HG03108 (cell line): Measurements from ENCODE around the gene PCED1B.
"Not testable (repeated sequence)": the region's sequence is repeated elsewhere in the genome, so short reads cannot be mapped to it uniquely, and the experiment has no call there.

ENCODE experiments used
- ATAC-seq: cut with Tn5 transposase; IDR thresholded peaks from one replicate; pipeline ENCODE4 v1.9.1; 2021; ENCODE audit warnings: moderate library complexity; ENCODE audit not compliant: unreplicated experiment

Gene PCED1B, protein sequence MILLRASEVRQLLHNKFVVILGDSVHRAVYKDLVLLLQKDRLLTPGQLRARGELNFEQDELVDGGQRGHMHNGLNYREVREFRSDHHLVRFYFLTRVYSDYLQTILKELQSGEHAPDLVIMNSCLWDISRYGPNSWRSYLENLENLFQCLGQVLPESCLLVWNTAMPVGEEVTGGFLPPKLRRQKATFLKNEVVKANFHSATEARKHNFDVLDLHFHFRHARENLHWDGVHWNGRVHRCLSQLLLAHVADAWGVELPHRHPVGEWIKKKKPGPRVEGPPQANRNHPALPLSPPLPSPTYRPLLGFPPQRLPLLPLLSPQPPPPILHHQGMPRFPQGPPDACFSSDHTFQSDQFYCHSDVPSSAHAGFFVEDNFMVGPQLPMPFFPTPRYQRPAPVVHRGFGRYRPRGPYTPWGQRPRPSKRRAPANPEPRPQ

DNA sequence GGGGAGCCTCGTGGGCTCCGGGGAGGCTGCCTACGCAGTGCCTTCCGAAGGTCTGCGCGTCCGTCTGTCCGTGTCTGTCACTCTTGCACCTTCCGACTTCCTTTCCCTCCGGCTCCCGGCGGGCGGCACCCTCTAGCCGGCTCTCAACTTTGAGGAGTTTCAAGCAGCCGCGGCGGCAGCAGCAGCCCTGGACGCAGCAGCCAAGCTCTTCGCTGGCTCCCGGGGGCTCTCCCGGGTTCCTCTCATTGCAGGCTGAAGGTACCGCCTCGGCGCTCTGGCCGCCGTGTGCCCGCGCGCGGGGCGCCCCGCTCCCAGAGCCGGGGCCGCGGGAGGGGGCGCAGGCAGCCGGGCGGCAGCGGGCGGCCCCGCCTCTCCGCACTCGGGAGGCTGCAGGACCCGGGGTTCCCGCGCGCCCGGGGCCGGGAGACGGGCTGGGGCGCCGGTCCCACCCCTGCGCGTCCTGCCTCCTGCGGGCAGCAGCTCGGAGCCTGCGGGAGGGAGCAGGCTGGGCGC is at the start of gene PCED1B, which contains the start of gene AMIGO2:
PCED1B (plus strand) TSS at position 154 of the 513 bp plus-strand sequence. CDS start 155,443 bp downstream, outside the sequence.
AMIGO2 (minus strand) TSS at position 492 of the 513 bp plus-strand sequence. CDS start 957 bp downstream, outside the sequence.
- ATAC-seq: no peak

DNA sequence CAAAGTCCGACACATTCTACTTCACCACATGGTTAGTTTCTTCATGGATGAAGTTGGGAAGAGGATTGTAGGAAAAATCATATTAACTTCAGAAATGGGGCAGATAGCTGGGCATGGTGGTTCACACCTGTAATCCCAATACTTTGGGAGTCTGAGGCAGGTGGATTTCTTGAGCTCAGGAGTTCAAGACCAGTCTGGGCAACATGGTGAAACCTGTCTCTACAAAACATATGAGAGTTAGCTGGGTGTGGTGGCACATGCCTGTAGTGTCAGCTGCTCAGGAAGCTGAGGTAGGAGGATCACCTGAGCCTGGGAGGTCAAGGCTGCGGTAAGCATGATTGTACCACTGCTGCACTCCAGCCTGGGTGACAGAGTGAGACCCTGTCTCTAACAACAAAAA is 49.5 kb upstream of the PCED1B start:
- ATAC-seq: no peak

DNA sequence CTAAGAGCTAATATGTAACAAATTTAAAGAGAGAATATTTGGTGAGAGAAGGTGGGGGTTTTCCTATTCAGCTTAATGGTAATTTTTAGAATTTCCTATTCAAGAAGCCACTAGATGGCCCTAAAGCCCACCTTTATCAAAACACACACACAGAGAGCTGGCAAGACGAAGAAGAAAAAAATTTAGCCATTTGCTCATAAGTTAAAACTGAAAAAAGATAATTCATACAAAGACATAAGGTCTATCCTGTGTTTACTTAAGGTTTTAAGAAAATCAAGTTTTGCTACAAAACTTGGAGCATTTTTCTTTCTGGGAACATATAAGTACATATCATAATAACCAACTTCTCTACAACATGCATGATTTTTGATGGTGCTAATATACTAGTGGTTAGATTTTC is 46.8 kb upstream of the PCED1B start:
- ATAC-seq: no peak

DNA sequence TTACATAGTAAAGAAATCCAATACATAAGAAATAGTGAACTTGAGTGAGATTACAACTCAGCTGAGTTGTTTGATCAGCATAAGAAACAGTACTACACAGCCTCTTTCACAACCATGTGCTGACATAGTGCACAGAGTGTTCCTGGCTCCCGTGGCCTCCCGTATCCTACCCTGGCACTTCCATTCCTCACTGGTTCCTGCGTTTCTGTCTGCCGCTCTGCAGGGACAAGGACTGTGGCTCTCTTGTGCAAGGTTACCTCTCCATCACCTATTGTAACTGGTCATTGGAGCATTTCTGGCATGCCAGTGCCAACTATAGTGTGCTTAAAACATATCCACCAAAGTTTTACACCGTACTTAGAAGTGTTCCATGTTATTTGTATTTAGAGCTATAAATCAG is 46.3 kb upstream of the PCED1B start:
- no peak for ATAC-seq

DNA sequence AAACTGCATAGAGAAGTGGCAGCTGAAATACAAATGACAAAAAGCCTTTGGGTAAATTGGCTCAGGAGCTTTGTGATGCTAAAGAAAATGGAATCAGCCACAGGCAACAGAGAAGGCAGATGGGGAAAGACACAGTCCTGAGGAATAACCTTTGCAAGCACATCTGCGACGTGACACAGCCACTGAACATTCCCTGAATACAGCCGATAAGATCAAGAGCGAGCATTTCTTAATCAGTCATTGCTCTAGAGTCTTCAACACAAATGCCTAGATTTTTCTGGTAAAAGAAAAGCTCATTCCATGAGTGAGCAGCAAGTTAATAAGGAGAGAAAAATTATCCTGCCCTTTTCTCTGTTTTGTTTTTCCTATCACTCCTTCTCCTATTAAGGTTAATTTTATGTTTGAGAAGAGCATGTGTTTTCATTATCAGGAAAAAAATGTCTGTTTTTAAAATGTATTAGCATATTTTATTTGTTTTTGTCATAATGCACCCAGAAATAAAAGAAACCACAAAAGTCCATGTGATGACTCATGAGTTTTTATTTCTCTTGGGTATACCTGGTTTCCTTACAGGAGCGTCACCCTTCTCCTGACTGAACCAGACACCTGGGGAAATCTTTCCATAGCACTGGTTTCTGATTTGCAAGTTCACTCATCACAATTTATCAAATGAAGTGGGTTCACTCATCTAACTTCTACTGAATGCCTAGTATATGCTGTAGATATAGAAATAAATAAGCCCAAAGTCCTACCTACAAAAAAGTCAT is 45.4 kb upstream of the PCED1B start:
- ATAC-seq: no peak

DNA sequence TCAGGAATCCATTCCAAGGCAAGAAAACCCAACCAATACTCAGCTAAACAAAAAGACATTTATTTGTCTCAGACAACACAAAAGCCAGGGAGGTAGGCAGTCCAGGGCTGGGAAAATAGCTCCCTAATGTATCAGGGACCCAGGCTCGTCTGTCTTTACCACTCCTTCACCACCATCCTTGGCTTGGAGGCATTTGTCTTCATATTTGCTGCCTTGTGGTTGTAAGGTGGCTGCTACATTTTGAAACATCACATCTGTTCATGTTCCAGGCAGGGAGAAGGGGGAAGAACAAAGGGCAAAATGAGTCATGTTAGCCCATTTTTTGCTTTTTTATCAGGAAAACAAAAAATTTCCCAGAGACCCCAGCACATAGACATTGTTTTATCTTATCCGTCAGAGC is 44.8 kb upstream of the PCED1B start:
- ATAC-seq: no peak

DNA sequence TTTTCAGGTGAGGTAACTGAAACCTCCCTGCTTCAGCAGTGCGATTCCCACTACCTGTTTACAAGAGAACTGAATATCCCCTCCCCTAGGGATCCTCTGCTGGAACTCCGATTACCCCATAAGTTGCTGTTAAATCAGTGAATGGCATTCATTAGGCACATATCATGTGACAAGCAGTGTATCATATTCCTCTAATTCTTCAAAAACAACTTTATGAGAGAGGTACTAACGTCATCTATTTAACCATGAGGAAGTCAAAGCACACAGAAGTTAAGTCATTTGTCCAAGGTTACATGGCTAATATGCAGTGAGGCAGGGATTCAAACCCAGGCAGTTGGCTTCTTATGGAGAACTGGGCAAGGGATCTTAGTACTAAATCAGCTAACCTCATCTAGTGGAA is 43.9 kb upstream of the PCED1B start:
- no peak for ATAC-seq

DNA sequence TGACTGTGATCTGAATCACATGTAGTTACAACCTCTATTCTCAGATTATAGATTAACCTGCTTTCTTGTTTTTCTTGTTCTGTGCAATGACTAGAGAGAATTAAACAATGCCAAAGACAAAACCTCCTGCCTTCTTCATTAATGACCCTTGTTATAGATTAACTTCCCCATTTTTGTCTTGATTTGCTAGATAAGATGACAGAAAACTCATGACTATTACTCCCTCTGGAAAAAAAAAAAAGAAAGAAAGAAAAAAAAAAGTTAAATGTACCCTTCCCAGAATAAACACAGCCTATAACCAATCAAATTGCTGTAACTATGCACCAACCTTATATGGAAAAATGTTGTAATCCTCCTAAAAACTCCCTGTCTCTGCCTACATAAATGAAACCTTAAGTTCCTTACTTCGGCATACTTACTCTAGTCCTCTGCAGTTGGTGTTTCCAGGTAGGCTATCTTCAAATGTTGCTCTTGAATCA is 41.1 kb upstream of the PCED1B start:
- no peak for ATAC-seq

DNA sequence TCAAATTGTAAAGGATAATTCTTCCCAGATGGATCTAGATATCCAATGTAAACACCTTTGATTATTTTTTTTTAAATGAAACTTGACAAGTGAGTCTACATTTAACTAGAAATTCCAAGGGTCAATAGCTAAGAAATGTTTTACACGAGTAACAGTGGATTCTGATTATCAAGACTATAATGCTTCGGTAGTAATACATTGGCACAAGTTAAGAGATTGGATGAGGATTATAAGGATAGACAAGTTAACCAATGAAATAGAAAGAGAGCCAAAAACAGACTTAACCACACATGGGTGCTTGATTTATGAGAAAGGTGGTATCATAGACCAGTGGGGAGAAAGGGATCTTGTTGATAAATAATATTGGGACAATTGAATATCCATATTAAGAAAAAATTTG is 40.3 kb upstream of the PCED1B start:
- no peak for ATAC-seq

DNA sequence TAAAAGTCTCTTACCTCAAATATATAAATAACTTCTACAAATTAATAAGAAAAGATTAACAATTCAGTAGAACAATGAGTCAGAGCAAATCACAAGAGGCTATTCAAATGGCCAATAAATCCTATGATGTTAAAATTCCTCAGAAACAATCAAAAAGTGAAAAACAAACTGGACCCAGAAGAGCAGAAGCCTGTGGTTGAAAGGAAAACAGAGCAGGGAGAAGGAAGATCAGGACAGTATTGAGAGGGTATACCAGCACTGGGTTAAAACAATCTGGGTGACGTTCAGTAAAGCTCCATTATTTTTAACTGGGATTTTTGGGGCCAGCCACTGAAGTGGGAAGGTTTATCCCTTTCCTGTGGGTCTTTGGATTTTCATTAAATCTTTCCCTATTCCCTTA is 39.7 kb upstream of the PCED1B start:
- ATAC-seq: no peak

DNA sequence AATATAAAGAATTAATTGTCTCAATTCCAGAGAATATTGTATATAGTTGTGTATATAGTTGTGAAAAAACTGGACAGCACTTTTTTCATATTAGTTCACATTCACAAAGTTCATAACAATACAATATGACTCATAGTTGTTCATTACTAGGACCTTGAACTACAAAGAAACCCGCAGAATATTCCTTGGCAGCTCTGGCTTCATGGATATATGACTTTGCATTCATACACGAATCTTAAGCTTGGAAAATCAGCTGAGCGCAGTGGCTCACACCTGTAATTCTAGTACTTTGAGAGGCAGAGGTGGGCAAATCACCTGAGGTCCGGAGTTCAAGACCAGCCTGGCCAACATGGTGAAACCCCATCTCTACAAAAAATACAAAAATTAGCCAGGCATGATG is 38.1 kb upstream of the PCED1B start:
- no peak for ATAC-seq

DNA sequence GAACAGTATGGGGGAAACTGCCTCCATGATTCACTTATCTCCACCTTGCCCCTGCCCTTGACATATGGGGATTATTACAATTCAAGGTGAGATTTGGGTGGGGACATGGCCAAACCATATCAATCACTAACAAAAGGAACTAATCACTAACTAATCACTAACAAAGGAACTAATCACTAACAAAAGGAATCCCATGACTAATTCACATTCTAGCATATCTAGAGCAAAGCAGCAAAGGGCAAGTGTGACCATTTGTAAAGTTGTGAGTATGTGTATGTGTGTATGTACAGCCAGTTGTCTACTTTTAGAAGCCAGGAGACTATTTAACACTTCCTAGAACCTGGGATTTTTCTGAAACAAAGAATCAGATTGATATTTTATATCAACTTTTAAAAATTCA is 30.9 kb upstream of the PCED1B start:
- no peak for ATAC-seq

DNA sequence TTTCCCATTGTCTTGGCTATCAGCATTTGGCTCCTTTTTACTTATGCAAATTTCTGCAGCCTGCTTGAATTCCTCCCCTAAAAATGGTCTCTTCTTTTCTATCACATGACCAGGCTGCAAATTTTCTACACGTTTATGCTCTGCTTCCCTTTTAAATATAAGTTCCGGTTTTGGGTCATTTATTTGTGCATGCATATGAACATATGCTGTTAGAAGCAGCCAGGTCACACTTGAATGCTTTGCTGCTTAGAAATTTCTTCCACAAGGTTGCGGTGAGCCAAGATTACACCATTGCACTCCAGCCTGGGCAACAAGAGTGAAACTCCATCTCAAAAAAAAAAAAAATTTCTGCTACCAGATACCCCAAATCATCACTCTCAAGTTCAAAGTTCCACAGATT is 28.1 kb upstream of the PCED1B start:
- ATAC-seq: not testable (repeated sequence)

DNA sequence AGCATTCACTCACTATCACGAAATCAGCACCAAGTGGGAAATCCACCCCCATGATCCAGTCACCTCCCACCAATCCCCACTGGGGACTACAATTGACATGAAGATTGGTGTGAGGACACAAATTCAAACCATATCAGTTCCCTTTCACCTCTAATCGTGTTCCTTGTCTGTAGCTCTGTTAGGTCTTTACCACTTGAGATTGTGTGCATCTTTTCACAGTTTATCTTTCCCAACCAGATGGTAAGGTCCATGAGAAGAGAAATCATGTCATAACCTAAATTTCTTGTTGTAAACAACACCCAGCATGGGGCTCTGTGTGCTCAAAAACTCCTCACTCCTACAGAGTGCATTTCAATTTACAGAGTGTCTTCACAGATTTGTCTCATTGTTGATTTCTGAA is 27.1 kb upstream of the PCED1B start:
- no peak for ATAC-seq

DNA sequence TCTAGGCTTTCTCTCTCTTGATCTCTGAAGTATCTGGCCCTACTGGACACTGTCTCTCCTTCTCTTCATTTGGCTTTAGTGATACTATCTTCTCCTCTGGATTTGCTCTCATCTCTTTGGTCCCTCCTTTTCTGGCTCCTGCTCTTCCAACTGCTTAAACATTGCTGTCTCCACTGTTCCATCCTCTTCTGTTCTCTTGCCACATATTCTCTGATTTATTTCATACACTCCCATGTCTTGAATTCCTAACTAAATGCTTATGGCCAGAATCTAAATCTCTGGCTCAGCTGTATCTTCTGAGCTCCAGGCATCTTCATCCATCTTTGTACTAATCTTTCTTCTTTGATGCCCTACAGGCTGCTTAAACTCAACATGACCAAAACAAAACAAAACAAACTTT is 25.5 kb upstream of the PCED1B start:
- ATAC-seq: no peak

DNA sequence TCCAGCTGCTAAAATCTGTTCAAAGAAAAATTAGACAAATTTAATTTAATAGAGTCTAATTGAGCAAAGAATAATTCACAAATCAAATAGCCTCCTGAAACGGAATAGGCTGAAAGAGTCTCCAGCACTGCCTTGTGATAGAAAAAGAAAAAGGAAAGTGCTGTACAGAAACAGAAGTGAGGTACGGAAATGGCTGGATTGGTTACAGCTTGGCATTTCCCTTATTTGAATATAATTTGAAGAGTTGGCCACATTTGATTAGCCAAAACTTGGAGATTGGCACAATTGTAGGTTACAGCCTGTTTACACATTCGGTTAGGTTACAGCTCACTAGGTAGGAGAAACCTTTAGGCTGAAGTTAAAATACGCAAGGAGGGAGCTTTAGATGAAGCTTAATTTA is 24.8 kb upstream of the PCED1B start:
- ATAC-seq: no peak

DNA sequence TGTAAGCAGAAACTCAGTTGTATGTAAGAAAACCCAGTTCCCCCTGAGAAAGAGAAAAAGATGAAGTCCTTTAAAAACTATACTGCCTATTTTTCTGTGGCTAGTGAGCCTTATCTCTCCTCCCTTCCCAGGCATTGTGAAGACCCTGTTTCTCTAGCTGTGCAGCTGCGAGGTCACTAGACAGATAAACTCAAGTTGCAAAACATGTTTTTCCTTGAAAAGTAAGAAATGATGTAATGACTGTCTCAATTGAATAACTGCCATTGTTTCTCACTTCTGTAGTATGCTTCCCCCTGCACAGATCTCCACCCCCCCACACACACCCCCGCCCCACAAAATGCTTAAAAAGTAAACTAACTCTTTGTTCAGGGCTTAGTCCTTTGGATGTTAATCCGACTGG is 23.6 kb upstream of the PCED1B start:
- ATAC-seq: not testable (repeated sequence)

DNA sequence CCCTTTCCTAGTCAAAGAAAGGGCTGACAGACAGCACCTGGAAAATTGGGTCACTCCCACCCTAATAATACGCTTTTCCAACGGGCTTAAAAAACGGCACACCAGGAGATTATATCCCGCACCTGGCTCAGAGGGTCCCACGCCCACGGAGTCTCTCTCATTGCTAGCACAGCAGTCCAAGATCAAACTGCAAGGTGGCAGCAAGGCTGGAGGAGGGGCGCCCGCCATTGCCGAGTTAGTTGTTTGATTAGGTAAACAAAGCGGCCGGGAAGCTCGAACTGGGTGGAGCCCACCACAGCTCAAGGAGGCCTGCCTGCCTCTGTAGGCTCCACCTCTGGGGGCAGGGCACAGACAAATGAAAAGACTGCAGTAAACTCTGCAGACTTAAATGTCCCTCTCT is 22.5 kb upstream of the PCED1B start:
- ATAC-seq: not testable (repeated sequence)

DNA sequence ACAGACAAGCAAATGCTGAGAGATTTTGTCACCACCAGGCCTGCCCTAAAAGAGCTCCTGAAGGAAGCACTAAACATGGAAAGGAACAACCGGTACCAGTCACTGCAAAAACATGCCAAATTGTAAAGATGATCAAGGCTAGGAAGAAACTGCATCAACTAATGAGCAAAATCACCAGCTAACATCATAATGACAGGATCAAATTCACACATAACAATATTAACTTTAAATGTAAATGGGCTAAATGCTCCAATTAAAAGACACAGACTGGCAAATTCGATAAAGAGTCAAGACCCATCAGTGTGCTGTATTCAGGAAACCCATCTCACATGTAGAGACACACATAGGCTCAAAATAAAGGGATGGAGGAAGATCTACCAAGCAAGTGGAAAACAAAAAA is 20.8 kb upstream of the PCED1B start:
- not testable (repeated sequence) for ATAC-seq

DNA sequence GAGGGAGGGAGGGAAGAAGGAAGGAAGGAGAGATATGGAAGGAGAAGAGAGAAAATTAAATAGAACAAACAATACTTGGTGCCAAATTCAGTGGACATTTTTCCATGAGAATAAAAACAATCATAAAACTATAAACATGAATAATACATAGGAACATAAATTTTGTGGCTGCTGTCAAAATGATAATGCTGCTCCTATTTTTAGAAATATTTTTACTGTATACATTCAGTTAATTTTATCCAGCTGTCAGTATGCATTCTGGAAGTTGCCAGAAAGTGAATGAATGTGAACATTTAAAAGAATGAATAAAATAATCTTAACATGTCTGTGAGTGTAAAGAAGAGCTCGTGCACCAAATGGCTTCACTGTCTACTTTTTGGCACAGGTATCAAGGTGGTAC is 13.9 kb upstream of the PCED1B start:
- no peak for ATAC-seq

DNA sequence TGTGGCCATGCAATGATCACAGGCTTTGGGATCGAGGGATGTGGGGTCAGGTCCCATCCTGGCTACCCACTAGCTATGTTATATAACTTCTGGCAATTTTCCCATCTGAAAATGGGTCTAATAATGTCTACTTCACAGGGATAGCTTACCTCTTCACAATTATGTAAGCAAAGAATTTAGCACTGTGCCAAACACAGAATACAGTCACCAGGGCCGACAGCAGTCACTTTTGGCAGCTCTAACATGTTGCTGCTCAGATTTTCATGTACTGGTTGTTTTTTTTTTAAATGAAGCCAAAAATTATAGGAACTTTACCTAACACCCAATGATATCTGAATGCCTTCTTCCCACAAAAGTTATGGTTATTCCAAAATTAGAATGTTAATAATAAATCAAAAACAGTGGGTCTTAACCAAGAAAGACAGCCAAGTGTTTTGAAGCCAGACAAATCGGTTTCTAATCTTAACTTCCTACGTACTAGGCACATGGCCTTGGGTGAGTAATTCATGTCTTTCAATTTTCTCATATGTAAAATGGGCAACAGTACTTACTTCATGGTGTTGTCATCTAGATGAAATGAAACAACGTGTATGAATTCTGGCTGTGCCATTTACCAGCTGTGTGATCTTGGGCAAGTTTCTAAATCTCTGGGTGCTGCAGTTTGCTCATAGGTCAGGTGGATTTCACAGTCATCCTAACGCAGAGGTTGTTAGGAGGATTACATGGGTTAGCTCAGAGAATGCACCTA is 13.0 kb upstream of the PCED1B start:
- ATAC-seq: no peak
